Measurements from ENCODE around the gene GNA12.

GNA12 gene

DNA sequence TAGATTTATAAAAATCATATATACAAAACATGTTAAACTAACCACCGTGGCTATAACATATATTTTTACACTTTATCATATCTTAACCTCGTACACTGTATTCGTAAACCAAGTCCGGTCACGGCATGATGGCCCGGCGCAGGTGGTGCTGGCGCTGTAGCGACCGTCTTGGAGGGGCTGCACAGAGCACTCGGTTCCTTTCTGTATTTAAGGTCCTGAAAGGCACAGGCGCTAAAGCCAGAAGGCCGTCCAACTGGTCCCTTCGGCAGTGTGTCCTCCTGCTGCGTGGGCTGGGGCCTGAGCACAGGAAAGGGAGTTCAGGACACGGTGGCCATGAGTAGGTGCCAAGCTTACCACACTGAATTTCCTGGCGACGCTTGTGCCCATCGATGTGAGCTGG is 122.3 kb downstream of the GNA12 start:
- ChIA-PET CTCF (interaction anchor here (7.0 kb wide), 1 partner anchor 11 kb away, joined by 55 read pairs; no protein-coding TSS in a partner anchor), POLR2A (no interaction called here)
- TF ChIP-seq, protein P1, sequence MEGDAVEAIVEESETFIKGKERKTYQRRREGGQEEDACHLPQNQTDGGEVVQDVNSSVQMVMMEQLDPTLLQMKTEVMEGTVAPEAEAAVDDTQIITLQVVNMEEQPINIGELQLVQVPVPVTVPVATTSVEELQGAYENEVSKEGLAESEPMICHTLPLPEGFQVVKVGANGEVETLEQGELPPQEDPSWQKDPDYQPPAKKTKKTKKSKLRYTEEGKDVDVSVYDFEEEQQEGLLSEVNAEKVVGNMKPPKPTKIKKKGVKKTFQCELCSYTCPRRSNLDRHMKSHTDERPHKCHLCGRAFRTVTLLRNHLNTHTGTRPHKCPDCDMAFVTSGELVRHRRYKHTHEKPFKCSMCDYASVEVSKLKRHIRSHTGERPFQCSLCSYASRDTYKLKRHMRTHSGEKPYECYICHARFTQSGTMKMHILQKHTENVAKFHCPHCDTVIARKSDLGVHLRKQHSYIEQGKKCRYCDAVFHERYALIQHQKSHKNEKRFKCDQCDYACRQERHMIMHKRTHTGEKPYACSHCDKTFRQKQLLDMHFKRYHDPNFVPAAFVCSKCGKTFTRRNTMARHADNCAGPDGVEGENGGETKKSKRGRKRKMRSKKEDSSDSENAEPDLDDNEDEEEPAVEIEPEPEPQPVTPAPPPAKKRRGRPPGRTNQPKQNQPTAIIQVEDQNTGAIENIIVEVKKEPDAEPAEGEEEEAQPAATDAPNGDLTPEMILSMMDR (IDR thresholded peaks at IDR 0.05; ENCODE audit: control extremely low read depth, extremely low read depth, low read depth, missing control alignments), result no peak
- no peak for DNase-seq (ENCODE audit: extremely low spot score)

DNA sequence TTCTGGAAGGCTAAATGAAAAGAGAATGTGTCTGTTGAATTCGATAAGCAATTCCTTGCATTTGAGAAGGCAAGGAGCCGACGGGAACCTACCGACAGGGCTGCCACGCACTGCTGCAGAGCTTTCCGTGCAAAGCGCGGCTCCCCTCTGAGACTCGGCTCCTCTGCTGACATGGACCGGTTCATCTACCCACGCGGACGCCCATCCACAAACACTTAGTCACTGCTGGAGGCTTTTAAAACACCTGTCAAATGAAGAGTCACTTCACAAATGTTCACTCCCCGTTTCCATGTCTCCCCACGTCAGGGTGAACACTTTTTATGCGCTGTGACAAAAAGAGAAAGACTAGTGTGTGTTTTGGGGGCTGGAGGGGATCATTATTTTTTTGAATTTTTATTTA is 124.1 kb downstream of the GNA12 start:
- CTCF ChIA-PET, result interaction anchor here (0.7 to 8.1 kb wide), 6 partner anchors 9 to 50 kb away, joined by 3 to 56 read pairs (median 10); no protein-coding TSS in a partner anchor
- POLR2A ChIA-PET, result no interaction called here

DNA sequence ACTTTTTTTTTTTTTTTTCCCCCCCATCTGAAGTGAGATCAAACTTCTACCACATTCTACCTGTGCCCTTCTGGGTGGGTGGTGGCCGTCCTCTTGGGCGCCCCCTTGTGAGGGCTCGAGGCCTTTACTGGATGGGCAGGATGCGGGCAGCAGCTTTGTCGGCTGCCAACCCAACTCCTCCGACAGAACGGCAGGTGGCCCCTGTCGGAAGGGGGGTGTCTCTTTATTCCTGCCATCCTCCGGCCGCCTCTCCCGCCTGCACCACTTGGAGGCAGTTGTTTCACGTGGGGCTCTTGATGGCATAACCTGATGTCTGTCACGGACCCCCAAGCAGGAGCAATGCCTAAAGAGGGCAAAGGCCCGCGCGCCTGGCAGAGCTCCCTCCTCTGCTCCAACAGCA is 125.1 kb downstream of the GNA12 start:
- ChIA-PET CTCF (interaction anchor here (0.8 to 8.1 kb wide), 11 partner anchors 8 to 88 kb away, joined by 3 to 56 read pairs (median 3); partner anchors contain the start of gene TTYH3), POLR2A (no interaction called here)
- TF ChIP-seq, protein P1 (IDR thresholded peaks at IDR 0.05; ENCODE audit: control extremely low read depth, extremely low read depth, low read depth, missing control alignments), result peak; percentile 53
- DNase-seq (ENCODE audit: extremely low spot score), result peak; percentile 63

More for the DNA sequence above, 124.1 kb downstream of the GNA12 start:
- TF ChIP-seq, protein P1 (IDR thresholded peaks at IDR 0.05; ENCODE audit: control extremely low read depth, extremely low read depth, low read depth, missing control alignments), result no peak
- no peak for DNase-seq (ENCODE audit: extremely low spot score)

DNA sequence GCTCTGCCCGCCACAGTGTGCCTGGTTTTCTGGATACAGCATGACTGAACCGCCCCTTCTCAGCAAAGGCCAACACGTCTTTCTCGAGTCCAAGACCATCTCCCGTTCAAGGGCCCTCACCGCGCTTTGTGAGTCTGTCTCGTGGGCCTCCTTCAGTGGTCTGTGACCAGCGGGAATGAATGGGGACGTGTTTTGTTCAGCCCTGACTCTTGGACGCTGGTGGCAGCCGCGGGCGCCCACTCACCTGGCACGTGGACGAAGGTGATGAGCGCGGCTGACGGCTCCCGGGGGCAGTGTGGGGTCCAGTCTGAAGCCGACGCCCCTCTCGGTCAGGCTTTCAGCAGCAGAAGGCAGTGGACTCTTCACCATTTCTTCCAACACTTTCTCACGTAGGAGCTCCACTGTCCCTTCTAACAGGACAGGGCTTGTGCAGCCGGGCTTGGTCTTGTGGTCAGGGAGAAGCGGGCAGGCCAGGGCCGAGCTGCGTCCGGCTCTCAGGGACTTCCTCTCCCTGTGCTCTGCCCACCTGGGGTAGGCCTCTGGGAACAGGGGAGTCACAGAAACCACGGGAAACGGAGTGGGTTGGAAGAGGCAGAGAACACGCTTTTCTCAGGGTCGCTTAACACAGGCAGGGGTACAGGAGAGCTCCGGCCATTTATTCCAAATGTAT is 125.7 kb downstream of the GNA12 start:
- TF ChIP-seq, protein P1 (IDR thresholded peaks at IDR 0.05; ENCODE audit: control extremely low read depth, extremely low read depth, low read depth, missing control alignments), result no peak
- POLR2A ChIA-PET, result no interaction called here
- no peak for DNase-seq (ENCODE audit: extremely low spot score)
- CTCF ChIA-PET, result interaction anchor here (0.8 to 8.1 kb wide), 9 partner anchors 7 to 87 kb away, joined by 3 to 56 read pairs (median 3); partner anchors contain the start of gene TTYH3

DNA sequence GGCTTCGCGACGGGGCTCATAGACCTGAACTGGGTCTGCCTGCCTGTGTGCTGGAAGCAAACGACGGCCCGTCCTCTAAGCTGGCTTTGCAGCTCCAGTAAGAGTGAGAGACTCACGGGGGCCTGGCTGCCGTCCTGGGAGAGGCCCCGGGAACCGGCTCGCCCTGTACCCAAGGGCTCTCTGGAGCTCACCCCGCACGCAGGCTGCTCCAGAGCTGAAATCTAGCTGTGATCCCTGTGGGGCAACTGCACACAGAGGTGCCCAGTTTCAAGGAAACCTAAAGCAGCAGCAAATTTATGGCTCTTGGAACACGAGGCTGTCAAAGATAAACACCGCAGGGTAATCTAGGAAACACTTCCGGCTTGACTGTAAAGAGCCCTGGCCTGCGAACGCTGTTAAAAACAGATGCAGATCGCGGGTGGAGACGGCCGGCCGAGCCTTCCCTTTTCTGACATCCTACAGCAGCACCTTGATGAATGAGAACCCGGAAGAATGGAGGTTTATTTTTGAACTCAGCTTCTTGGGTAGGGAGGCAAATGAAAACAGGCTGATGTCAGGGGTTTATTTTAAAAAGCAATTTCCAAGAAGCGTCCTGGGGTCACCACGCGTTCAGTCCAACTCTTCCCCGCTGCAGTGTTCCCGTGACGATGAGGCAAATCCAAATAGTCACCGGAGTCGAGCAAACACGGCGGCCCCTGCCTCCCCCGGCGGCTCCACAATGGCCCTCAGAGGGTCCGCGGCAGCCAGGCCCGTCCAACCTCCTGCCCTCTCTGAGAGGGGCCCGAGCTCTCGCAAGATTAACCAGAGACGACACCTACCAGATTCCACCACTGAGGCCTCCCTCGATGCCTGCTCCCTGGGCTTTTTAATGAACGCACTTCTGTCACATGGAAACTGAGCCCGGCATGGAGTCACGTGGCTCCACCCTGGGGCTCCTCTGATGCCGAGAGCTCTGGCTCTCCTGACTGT is 126.5 kb downstream of the GNA12 start:
- no peak for DNase-seq (ENCODE audit: extremely low spot score)
- TF ChIP-seq, protein P1 (IDR thresholded peaks at IDR 0.05; ENCODE audit: control extremely low read depth, extremely low read depth, low read depth, missing control alignments), result no peak
- ChIA-PET POLR2A (no interaction called here), CTCF (interaction anchor here (1.0 to 8.1 kb wide), 6 partner anchors 7 to 81 kb away, joined by 3 to 56 read pairs (median 10); no protein-coding TSS in a partner anchor)

DNA sequence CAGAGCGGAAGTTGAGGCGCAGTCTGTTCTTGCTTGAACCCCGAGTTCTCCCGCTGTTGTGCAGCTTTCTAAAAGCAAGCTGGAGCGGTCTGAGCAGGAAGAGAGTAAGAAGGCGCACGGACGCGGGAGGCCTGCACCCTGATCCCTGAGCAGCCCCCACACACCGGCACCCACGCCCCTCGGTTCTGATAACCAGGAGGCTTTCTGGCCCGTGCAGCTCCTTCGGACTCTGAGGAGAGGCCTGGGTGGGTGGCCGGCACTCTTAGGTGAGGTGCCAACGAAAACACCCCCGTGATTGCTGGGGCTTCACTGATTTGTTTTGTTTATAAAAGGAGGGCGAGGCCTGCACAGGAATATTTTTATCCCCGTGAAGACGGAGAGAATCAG is 127.2 kb downstream of the GNA12 start:
- TF ChIP-seq, protein P1 (IDR thresholded peaks at IDR 0.05; ENCODE audit: control extremely low read depth, extremely low read depth, low read depth, missing control alignments), result no peak
- no peak for DNase-seq (ENCODE audit: extremely low spot score)
- POLR2A ChIA-PET, result no interaction called here
- CTCF ChIA-PET, result interaction anchor here (0.9 to 8.1 kb wide), 4 partner anchors 8 to 148 kb away, joined by 3 to 56 read pairs (median 10); partner anchors contain the start of gene AMZ1

All from GM10248 (cell line).